ENCODE results near the gene TRAPPC10. TPM values are rescaled to one million over a fixed set of nuclear protein-coding genes. Genes with fewer than 3 reads are reported as not detected.

TRAPPC10 gene
- total RNA-seq, 6 experiments from 2014 or later, result 15.4 to 25.6 (median 18.4) TPM

DNA sequence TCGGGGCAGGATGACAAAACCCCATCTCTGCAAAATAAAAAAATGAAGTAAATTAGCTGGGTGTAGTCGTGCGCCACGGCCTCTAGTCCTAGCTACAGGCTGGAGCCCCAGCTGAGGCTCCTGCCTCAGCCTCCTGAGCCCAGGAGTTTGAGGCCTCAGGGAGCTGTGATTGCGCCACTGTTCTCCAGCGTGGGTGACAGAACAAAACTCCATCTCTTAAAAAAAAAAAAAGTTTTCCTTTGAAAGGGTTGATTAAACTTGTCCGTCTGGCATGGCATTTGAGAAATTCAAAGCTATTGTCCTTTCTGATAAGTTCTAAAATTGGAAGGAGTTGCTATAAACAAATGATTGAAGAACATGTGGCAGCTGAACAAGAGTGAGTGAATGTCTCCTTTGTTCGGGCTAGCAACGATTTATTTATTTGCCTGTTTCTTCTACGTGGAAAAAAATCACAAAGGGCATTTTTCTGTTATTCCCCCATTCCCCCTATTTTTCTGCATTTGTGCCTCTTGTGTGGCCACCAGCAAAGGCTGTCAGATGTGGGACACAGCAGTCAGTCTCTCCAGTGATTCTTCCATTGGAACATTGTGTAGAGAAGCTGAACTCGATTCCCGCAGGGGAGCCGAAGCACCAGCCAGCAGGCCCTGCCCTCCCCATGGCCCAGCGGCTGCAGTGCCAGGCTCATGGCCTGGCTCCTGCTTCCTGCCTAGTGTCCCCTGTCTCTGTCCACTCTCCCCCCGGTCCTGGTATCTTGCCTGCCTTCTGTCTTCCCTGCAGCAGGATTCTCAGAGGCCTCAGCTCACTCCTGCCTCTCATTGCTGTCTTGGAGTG lies 73.6 kb downstream of the TRAPPC10 start:
- no peaks in the 10 kb centered on the region for H3K9me3 ChIP-seq
- WGBS (ENCODE audit: insufficient coverage, low coverage, low lambda C conversion rate, missing lambda C conversion rate), result 69% methylated on average over 12 of the region's 15 CpGs
- H3K4me3 ChIP-seq, result no peak overlapping the region
- peaks cover 0 to 5% (median 0%) of the 10 kb centered on the region in 4 donors for H3K4me1 ChIP-seq
- DNase-seq, result no peak
- no peaks in the 10 kb centered on the region for H3K27me3 ChIP-seq
- no peak for TF ChIP-seq POLR2A (IDR thresholded peaks at IDR 0.05)
- TF ChIP-seq, protein P1, sequence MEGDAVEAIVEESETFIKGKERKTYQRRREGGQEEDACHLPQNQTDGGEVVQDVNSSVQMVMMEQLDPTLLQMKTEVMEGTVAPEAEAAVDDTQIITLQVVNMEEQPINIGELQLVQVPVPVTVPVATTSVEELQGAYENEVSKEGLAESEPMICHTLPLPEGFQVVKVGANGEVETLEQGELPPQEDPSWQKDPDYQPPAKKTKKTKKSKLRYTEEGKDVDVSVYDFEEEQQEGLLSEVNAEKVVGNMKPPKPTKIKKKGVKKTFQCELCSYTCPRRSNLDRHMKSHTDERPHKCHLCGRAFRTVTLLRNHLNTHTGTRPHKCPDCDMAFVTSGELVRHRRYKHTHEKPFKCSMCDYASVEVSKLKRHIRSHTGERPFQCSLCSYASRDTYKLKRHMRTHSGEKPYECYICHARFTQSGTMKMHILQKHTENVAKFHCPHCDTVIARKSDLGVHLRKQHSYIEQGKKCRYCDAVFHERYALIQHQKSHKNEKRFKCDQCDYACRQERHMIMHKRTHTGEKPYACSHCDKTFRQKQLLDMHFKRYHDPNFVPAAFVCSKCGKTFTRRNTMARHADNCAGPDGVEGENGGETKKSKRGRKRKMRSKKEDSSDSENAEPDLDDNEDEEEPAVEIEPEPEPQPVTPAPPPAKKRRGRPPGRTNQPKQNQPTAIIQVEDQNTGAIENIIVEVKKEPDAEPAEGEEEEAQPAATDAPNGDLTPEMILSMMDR (IDR thresholded peaks at IDR 0.05), result no peak
- ATAC-seq, result no peak
- peaks cover 0 to 58% (median 17%) of the 10 kb centered on the region in 4 donors for H3K36me3 ChIP-seq
- intact Hi-C loops (cut with DNase I), result no loop called here
- peak overlapping the region in 1 of 3 donors; percentile 2 for H3K27ac ChIP-seq

DNA sequence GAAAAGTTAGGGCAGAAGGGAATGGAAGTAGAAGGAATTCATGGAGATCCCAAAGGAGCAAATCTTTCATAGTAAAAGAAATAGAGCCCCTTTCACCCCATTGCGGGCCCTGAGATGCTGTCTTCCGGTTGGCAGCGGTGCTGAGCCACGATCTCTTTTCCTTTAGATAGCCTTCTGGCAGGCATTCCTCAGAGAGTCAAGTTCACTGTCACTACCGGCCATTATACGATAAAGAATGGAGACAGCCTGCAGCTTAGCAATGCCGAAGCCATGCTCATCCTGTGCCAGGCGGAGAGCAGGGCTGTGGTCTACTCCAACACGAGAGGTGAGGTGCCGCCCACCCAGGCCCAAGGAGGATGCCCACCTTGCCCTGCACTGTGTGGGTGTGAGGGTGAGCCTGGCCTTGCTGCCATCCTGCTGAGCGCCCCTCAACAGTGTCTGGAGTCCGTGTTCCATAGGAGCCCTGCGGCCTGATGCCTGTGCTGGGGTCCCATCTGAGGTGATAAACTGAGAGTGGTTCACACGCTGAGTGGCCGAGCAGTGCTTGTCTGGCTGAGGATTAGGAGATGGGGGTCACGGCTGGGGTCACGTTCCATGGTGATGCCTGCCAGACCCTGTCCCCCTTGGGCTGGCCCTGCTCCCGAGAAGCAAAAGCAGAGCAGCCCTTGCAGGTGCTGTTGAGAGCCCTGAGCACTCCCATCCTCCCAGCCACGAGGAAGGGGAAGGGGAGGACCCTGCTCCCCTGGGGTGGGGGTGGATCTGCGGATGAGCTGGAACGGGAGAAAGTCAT lies 74.7 kb downstream of the TRAPPC10 start:
- Histone ChIP-seq H3K9me3 (no peaks in the 10 kb centered on the region), H3K27ac (peak overlapping the region in 1 of 3 donors; percentile 2), H3K4me1 (peaks cover 0 to 5% (median 0%) of the 10 kb centered on the region in 4 donors), H3K27me3 (no peaks in the 10 kb centered on the region), H3K4me3 (no peak overlapping the region), H3K36me3 (peaks cover 0 to 48% (median 11%) of the 10 kb centered on the region in 4 donors)
- no peak for TF ChIP-seq POLR2A (IDR thresholded peaks at IDR 0.05)
- TF ChIP-seq, protein P1 (IDR thresholded peaks at IDR 0.05), result no peak
- intact Hi-C loops (cut with DNase I), result no loop called here
- DNase-seq (no peak), ATAC-seq (peak in 2 of 4 donors; percentile 7 to 27)
- WGBS (ENCODE audit: insufficient coverage, low coverage, low lambda C conversion rate, missing lambda C conversion rate), result 69% methylated on average over 5 of the region's 21 CpGs

DNA sequence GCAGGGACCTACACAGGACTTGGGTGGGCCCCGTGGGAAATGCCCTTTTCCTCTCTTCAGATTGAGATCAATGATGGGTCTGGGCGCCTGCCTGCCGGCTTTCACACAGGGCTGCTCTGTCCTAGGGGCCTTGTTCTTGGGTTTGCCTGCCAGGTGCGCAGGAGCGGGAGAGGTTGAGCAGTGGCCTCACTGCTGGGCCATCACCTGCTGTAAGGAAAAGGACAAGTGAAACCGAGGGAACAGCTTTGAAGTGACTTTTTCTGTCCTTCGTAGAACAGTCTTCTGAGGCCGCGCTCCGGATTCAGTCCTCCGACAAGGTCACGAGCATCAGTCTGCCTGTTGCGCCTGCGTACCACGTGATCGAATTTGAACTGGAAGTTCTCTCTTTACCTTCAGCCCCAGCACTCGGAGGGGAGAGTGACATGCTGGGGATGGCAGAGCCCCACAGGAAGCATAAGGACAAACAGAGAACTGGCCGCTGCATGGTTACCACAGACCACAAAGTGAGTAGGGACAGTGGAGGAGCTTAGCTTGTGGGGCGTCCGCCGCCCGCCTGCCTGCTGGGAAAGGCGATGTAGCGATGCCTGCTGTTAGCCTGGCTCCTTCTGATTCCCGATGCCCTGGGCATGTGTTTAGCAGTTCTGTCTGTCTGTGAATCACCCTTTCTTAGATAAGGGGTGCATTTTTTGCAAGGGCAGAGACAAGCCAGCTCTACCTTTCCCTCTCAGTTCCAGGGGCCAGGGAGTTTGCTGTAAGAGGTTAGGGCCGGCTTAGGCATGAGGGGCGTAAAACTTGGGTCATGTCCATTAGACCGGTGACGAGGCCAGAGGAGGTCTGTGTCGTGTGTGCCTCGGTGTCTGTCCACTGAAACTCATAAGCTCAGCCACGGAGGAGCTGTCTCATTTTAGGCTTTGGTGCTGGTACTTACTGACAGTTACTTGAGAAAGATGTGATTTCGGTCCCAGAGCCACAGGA lies 75.6 kb downstream of the TRAPPC10 start:
- intact Hi-C loops (cut with DNase I), result no loop called here
- H3K4me3 ChIP-seq, result no peak overlapping the region
- no peak overlapping the region for H3K27ac ChIP-seq
- no peak for ATAC-seq
- H3K27me3 ChIP-seq, result no peaks in the 10 kb centered on the region
- 72% methylated on average over 21 of the region's 33 CpGs for WGBS (ENCODE audit: insufficient coverage, low coverage, low lambda C conversion rate, missing lambda C conversion rate)
- DNase-seq, result no peak
- H3K36me3 ChIP-seq, result peaks cover 0 to 47% (median 5%) of the 10 kb centered on the region in 4 donors
- peaks cover 0 to 5% (median 0%) of the 10 kb centered on the region in 4 donors for H3K4me1 ChIP-seq
- H3K9me3 ChIP-seq, result no peaks in the 10 kb centered on the region
- no peak for TF ChIP-seq POLR2A (IDR thresholded peaks at IDR 0.05)
- TF ChIP-seq, protein P1 (IDR thresholded peaks at IDR 0.05), result no peak

DNA sequence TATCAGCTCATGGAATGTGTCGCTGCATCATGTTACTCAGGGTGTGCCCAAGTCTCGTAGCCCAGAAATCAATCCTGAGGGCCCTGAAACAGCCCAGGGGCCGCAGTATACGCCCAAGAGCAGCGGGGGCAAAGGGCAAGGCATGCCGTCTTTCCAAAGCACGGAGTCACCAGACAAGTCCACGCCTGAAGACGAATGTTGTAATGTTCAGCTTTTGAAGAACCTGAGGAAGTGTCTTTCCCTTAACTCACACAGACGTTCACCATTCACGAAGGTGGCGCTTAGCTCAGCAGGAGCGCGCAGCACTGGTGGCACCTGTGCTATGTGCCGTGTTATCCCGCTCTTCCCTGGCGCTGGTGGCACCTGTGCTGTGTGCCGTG lies 76.3 kb downstream of the TRAPPC10 start:
- 64% methylated on average over 4 of the region's 18 CpGs for WGBS (ENCODE audit: insufficient coverage, low coverage, low lambda C conversion rate, missing lambda C conversion rate)
- intact Hi-C loops (cut with DNase I), result no loop called here
- peaks cover 0 to 5% (median 0%) of the 10 kb centered on the region in 4 donors for H3K4me1 ChIP-seq
- H3K9me3 ChIP-seq, result no peaks in the 10 kb centered on the region
- H3K4me3 ChIP-seq, result no peak overlapping the region
- H3K27ac ChIP-seq, result no peak overlapping the region
- H3K36me3 ChIP-seq, result peaks cover 0 to 44% (median 0%) of the 10 kb centered on the region in 4 donors
- TF ChIP-seq, protein P1 (IDR thresholded peaks at IDR 0.05), result no peak
- no peak for TF ChIP-seq POLR2A (IDR thresholded peaks at IDR 0.05)
- no peaks in the 10 kb centered on the region for H3K27me3 ChIP-seq
- ATAC-seq (no peak), DNase-seq (no peak)
